A673 (cell line): Measurements from ENCODE around the gene TXLNG.

Experiments used
- EZH2 ChIP-seq: fragments of 200-600 bp; sonication (generic); IDR thresholded peaks from 2 replicates; pipeline ENCODE4 v1.6.1; 2017; ENCODE audit warnings: borderline replicate concordance, low read depth, mild to moderate bottlenecking, mixed read lengths, antibody characterized with exemption, low read length; ENCODE audit not compliant: poor library complexity, severe bottlenecking
- TF ChIP-seq, protein P1 (sequence below): fragments of 300-800, 200-600 bp; sonication (generic); conservative IDR thresholded peaks from 2 replicates; pipeline ENCODE4 v1.5.1; 2017; ENCODE audit warnings: low read depth, mild to moderate bottlenecking, antibody characterized with exemption, low read length, moderate library complexity, mixed read lengths

DNA sequence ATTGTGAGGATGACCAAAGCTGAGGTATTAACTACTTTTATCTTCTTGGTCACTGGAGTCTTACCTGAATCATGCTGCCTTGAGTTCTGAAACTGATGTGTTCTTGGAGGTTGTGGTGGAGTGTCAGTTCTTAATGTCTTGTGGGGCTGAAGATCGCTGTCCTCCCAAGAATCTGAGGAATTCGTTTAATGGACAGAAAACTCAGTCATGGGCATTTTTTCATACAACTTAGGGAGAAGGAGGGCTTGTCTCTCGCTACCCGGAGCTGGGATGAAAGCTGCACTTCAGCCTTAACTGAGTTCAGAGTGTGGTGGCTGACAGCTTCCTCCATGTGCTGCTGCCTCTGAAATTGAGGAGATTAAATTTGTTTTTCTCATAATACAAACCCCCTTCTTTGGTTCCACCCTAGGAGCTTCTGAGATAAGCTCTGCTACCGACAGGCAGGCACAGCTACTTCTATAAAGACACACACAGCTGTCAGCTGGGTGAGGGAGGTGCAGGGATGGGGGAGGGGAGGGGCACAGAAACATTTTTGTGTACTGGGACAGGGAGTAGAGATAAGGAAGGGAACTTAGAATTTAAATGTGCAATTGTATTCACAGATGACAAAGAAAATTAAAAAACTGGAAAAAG lies 53.1 kb downstream of the TXLNG start:
- TF ChIP-seq, protein P1, sequence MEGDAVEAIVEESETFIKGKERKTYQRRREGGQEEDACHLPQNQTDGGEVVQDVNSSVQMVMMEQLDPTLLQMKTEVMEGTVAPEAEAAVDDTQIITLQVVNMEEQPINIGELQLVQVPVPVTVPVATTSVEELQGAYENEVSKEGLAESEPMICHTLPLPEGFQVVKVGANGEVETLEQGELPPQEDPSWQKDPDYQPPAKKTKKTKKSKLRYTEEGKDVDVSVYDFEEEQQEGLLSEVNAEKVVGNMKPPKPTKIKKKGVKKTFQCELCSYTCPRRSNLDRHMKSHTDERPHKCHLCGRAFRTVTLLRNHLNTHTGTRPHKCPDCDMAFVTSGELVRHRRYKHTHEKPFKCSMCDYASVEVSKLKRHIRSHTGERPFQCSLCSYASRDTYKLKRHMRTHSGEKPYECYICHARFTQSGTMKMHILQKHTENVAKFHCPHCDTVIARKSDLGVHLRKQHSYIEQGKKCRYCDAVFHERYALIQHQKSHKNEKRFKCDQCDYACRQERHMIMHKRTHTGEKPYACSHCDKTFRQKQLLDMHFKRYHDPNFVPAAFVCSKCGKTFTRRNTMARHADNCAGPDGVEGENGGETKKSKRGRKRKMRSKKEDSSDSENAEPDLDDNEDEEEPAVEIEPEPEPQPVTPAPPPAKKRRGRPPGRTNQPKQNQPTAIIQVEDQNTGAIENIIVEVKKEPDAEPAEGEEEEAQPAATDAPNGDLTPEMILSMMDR, result no peak
- no peak for TF ChIP-seq EZH2
